AG04450 (cell line): ENCODE results near the gene MTHFD2L. TPM values are rescaled to one million over a fixed set of nuclear protein-coding genes. Genes with fewer than 3 reads are reported as not detected.
"Not testable (repeated sequence)": the region's sequence is repeated elsewhere in the genome, so short reads cannot be mapped to it uniquely, and the experiment has no call there.

ENCODE experiments used
- CTCF ChIA-PET: fragments of 300-600, 350-600 bp; formaldehyde crosslinking; extraction: SDS; loops from one replicate; lab custom pipeline; 2022; ENCODE audit warnings: antibody characterized with exemption, inconsistent platforms; lab: Charles Lee
- POLR2A ChIA-PET: fragments of 350-600 bp; formaldehyde crosslinking; extraction: SDS; loops from one replicate; lab custom pipeline; 2021; ENCODE audit warnings: antibody characterized with exemption, inconsistent platforms; lab: Yijun Ruan, JAX
- DNase-seq: peaks from one replicate; pipeline ENCODE4 v3.0.0-alpha.2; 2011; ENCODE audit warnings: low read depth, low spot score
- H3K27ac ChIP-seq: one replicate; pipeline ENCODE4 v1.5.1; 2012; ENCODE audit warnings: low read depth, low read length, control low read depth
- H3K27me3 ChIP-seq: one replicate; pipeline ENCODE4 v1.6.0; 2012; ENCODE audit warnings: low read length; ENCODE audit not compliant: control insufficient read depth, insufficient read depth
- H3K4me3 ChIP-seq: 2 replicates; pipeline ENCODE4 v1.5.1; 2011; ENCODE audit warnings: mild to moderate bottlenecking, low read depth, low read length, control low read depth
- H3K9me3 ChIP-seq: 2 replicates; pipeline ENCODE4 v1.5.1; 2012; ENCODE audit warnings: low read length; ENCODE audit not compliant: control insufficient read depth, insufficient read depth
- CTCF ChIP-seq: IDR thresholded peaks from 2 replicates; pipeline ENCODE4 v1.5.1; 2011; ENCODE audit warnings: low read depth, low read length, control low read depth, inconsistent platforms
- polyA plus RNA-seq: library from polyadenylated mRNA; depleted of rRNA; stranded (reverse); fragments of >200 nt; gene quantifications from 2 replicates; pipeline ENCODE4 v1.2.3, GENCODE V29; 2011

Gene MTHFD2L
- polyA plus RNA-seq, 1 experiment, result 6.2 TPM

GRCh38 chr4:74206088-74206825, 48.3 kb downstream of the MTHFD2L start:
- H3K4me3 ChIP-seq, result no peak overlapping the region
- H3K9me3 ChIP-seq, result no peaks in the 10 kb centered on the region
- H3K27ac ChIP-seq, result no peak overlapping the region
- TF ChIP-seq CTCF, result no peak
- no peak for DNase-seq
- no peaks in the 10 kb centered on the region for H3K27me3 ChIP-seq
- ChIA-PET POLR2A (no interaction called here), CTCF (interaction anchor here (0.8 to 1.3 kb wide), 2 partner anchors 109 to 114 kb away, joined by 3 read pairs; no protein-coding TSS in a partner anchor)

- H3K9me3 ChIP-seq, H3K27me3 ChIP-seq, H3K4me3 ChIP-seq, DNase-seq, H3K27ac ChIP-seq, POLR2A ChIA-PET: not testable (repeated sequence)
- CTCF ChIA-PET, result interaction anchor here (1.2 to 2.6 kb wide), 3 partner anchors 14 to 26 kb away, joined by 3 to 18 read pairs (median 6); no protein-coding TSS in a partner anchor
Measured at GRCh38 chr4:74214457-74215159, 56.7 kb downstream of the MTHFD2L start.

GRCh38 chr4:74215236-74215635, 57.3 kb downstream of the MTHFD2L start:
- CTCF ChIA-PET, result interaction anchor here (1.2 to 2.6 kb wide), 3 partner anchors 14 to 27 kb away, joined by 3 to 18 read pairs (median 6); no protein-coding TSS in a partner anchor
- DNase-seq, H3K9me3 ChIP-seq, H3K4me3 ChIP-seq, H3K27ac ChIP-seq, H3K27me3 ChIP-seq, POLR2A ChIA-PET: not testable (repeated sequence)

- H3K27me3 ChIP-seq, result no peaks in the 10 kb centered on the region
- no peak for DNase-seq
- TF ChIP-seq CTCF, result no peak
- CTCF ChIA-PET, result interaction anchor here (1.7 kb wide), 1 partner anchor 11 kb away, joined by 5 read pairs; no protein-coding TSS in a partner anchor
- no peak overlapping the region for H3K4me3 ChIP-seq
- no peak overlapping the region for H3K27ac ChIP-seq
- POLR2A ChIA-PET, result no interaction called here
- no peaks in the 10 kb centered on the region for H3K9me3 ChIP-seq
Measured at GRCh38 chr4:74217365-74217764, 59.4 kb downstream of the MTHFD2L start.

- POLR2A ChIA-PET, result no interaction called here
Measured at GRCh38 chr4:74218201-74218600, 60.3 kb downstream of the MTHFD2L start.

More at GRCh38 chr4:74218201-74218600, 60.3 kb downstream of the MTHFD2L start:
- no peak overlapping the region for H3K4me3 ChIP-seq
- no peaks in the 10 kb centered on the region for H3K9me3 ChIP-seq
- H3K27ac ChIP-seq, result no peak overlapping the region
- no peak for TF ChIP-seq CTCF
- CTCF ChIA-PET, result interaction anchor here (0.6 to 1.7 kb wide), 3 partner anchors 10 to 132 kb away, joined by 4 to 6 read pairs (median 5); no protein-coding TSS in a partner anchor
- H3K27me3 ChIP-seq, result no peaks in the 10 kb centered on the region
- no peak for DNase-seq
